Astrocyte (in vitro differentiated cells and primary cell): ENCODE results near the gene CTSE.

Experiments
- CTCF ChIP-seq: IDR thresholded peaks from 2 replicates; pipeline ENCODE4 v1.5.1; 2011; ENCODE audit warnings: low read depth, mild to moderate bottlenecking, inconsistent platforms, low read length, moderate library complexity; ENCODE audit not compliant: insufficient read depth
- EZH2 ChIP-seq: IDR thresholded peaks from 2 replicates; pipeline ENCODE4 v1.6.1; 2012; ENCODE audit warnings: mild to moderate bottlenecking, low read length, inconsistent platforms; ENCODE audit not compliant: insufficient read depth

GRCh38 chr1:205965036-205965884, 58.4 kb downstream of the CTSE start:
- TF ChIP-seq CTCF (no peak), EZH2 (no peak)
